ENCODE data around the gene KIAA1755.
"Not testable (repeated sequence)": the region's sequence is repeated elsewhere in the genome, so short reads cannot be mapped to it uniquely, and the experiment has no call there.

Gene KIAA1755

DNA sequence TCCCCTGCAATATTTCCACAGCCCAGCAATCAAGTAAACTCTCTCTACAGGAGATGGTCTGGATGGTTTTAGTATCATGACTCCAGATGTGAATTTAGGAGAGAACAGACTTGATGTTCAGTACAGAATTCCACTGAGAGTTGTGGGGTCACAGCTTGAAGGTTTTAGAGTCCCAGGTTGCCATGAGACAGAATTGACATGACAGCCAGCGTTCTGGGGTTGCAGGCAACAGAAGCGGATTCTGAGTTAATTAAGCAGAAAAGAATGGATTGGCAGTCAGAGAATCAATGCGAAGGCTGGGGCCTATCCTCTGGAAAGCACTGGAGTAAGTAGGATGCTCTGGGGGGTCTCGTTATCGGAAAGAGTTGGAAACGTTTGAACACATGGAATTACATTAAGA, 2.4 kb upstream of the KIAA1755 start:
- no peak for DNase-seq

DNA sequence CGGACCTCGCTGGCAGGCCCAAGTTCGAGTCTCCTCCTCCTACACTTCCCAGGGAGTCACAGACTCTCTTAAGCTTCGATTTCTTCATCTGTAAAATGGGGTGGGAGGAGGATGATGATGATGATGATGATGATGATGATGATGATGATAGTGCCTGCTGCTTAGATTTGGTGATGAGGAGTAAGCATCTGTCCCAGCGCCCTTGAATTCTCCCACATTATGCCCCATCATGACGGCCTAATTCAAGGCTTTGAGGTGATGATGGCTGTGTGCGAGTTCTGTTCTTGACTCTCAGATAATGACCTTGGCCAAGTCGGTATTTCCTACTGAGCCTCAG, 487 bp upstream of the KIAA1755 start:
- no peak for DNase-seq

- no peak for DNase-seq
These were observed 534 bp downstream of the KIAA1755 start for GRCh38 chr20:38260025-38260377.

DNA sequence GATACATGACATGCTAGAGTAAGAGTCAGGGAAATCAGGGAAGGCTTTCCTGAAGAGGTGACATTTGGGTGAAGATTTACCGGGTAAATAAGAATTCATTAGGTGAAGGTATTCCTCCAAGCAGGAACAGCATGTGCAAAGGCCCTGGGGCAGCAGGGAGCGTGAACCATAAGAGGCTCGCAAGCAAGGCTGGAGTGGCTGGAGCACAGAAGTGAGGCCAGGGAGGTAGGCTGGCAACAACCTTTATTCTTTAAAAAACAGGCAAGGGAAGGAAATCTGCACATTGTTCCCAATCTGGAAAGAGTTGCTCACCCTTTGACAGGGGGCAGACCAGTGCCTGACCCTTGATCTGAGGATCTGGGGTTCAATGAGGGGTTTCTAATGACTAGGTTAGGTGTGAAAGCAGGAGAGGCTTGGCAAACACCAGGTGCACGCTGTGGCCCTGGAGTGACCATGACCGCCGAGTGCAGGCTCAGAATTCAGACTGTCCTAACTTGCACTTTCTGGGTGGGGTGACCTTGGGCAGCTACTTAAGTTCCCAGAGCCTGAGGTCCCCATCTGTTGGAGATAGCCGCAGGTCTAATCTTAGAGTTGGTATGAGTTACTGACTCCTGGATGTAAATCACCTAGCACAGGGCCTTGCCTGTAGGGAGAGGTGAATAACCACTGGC, 1.9 kb downstream of the KIAA1755 start:
- DNase-seq, result no peak

DNA sequence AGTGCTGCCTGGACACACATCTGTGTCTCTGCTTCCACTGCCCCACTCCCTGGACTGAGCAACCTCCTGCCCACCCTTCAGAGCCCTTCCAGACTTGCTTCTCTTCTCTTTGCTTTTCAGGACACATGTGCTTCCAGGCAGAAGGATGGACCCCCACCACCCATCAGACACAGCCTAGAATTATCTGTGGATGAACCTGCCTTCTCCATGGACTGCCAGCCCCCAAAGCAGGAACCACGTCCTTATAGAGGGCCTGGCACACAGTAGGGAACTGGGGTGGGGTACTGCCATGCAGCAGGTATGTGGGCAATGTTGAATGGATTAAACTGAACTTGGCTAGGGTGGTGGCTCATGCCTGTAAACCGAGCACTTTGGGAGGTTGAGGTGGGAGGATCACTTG, 3.6 kb downstream of the KIAA1755 start:
- no peak for DNase-seq

DNA sequence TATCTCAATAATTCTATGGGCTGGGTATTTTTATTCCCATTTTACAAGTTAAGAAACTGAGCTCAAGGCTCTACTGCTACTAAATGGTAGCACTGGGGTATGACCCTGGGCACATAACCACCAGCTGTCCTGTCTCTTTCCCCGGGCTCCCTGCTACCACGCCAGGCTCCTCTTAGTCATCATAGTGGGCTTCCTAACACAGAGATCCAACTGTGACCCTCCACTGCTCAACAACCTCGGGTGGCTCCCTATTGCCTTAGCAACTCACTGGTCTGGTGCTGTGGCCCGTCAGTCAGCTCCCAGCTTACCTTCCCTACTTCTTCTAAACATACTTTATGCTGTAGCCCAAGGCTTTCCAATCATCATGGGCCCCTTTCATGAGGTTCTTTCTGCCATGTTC, 4.5 kb downstream of the KIAA1755 start:
- no peak for DNase-seq

- DNase-seq, result no peak
These were observed 5.1 kb downstream of the KIAA1755 start for GRCh38 chr20:38255393-38255792.

GRCh38 chr20:38254621-38255020, 5.9 kb downstream of the KIAA1755 start:
- not testable (repeated sequence) for DNase-seq

GRCh38 chr20:38253571-38253970, 7.0 kb downstream of the KIAA1755 start:
- no peak for DNase-seq

DNA sequence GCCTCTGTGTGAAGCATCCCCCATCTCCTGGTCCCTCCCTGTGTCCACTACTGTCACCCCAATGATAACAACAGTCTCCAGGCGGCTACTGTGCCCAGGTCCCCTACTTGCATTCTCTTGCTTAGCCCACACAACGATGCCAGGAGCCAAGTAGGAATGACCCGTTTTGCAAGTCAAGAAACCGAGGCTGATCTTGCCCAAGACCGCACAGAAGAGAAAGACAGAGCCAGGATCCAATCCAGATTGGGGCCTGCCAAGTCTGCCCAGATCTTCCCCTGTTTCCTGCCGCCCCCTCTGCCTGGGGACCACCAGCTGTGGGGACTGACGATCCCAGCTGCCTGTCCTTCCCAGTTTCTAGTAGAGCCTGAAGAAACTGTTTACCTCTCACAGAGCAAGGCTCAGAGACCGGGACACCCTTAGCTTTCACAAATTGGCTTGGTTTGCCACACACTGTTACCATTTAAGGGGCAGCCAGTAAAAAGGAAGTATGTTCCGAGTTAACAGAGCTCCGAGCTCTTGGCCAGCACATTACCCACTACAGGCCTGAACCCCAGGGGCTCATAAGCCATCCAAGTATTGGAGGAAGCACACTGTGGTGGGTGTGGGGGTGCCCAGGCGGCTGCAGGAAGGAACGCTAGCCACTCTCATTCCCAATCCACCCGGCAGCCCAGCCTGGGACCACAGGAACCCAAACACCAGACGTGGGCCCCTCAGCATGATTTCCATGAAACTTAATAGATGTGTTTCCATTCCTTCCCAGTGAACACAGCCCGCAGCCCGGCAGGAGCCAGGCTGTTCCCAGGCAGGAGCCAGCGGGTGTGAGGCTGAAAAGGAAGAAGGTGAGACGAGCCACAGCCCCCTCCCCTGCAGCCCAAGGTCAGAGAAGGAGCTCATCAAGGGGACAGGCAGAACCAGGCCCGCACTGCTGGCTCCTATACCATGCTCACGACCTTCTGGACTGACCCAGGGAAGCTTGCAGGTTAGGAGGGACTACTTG, 7.9 kb downstream of the KIAA1755 start:
- no peak for DNase-seq

DNA sequence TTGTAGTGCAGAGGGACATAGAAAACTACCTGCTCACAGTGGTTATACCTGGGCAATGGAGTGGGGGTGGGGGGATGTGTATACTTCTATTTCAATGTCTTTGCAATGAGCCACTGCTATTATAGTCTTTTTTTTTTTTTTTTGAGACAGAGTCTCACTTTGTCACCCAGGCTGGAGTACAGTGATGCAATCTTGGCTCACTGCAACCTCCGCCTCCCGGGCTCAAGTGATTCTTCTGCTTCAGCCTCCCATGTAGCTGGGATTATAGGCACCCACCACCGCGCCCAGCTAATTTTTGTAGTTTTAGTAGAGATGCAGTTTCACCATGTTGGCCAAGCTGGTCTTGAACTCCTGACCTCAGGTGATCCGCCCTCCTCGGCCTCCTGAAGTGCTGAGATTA, 9.1 kb downstream of the KIAA1755 start:
- not testable (repeated sequence) for DNase-seq

- DNase-seq, result no peak
These were observed 9.9 kb downstream of the KIAA1755 start for GRCh38 chr20:38250609-38251008.

DNA sequence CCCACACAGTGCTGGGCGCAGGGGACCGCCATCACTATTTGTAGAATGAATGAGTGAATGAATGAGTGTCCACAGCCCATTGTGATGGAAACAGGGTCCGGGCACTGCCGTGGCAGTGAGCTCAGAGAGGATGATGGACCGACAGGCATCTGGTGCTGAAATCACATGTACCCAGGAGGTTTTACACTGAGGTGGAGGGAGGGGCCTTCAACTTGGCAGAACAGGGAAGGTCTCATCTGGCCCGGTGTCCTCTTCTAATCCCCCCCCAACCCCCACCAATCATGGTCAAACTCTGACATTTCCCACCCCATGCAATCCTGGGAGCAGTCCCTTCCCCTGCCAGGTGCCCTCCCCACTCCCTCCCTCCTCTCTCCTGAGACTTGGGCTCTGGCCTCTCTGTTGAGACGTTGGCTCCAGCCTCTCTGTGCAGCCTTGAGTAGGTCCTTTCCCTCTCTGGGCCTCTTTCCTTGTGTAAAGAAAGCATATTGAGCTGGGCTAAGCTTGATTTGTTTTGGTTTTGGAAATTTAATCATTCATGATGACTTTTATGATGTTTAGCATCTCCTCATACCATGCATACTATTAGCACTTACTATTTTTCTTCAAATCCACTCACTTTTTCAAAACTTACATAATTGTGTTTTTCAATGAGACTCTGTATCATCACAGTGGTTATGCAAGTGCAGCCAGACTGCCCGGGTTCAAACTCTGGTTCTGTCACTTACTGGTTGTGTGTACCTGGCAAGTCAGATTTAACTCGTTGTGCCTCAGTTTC, 10.8 kb downstream of the KIAA1755 start:
- DNase-seq, result no peak

DNA sequence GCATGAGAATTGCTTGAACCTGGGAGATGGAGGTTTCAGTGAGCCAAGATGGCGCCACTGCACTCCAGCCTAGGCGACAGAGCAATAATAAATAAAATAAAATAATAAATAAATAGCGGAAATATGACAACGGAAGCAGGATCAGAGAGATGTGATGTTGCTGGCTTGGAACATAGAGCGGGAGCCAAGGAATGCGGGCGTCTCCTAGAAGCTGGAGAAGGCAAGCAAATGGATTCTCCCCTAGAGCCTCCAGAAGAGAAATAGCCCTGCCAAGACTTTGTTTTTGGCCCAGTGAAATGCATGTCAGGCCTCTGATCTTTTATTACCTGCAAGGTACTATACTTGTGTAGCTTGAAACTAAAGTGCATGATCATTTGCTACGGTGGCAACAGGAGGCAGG, 12.4 kb downstream of the KIAA1755 start:
- DNase-seq, result no peak

- not testable (repeated sequence) for DNase-seq
These were observed 12.8 kb downstream of the KIAA1755 start for GRCh38 chr20:38247725-38248124.

DNA sequence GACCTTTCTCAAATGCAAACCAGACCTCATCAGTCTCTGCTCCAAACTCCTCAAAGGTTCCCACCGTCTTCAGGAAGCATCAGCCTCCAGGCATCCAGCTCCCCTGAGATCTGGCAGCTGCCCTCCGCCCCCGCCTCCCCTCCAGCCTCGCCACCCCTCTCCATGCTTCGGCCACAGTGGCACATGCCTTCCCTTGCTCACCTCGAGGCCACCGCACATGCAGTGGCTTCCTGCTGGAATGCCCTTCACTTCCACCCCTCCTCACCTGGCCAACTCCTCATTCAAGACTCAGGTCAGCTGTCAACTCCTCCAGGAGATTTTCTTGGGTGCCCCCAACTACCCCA, 13.4 kb downstream of the KIAA1755 start:
- no peak for DNase-seq

DNA sequence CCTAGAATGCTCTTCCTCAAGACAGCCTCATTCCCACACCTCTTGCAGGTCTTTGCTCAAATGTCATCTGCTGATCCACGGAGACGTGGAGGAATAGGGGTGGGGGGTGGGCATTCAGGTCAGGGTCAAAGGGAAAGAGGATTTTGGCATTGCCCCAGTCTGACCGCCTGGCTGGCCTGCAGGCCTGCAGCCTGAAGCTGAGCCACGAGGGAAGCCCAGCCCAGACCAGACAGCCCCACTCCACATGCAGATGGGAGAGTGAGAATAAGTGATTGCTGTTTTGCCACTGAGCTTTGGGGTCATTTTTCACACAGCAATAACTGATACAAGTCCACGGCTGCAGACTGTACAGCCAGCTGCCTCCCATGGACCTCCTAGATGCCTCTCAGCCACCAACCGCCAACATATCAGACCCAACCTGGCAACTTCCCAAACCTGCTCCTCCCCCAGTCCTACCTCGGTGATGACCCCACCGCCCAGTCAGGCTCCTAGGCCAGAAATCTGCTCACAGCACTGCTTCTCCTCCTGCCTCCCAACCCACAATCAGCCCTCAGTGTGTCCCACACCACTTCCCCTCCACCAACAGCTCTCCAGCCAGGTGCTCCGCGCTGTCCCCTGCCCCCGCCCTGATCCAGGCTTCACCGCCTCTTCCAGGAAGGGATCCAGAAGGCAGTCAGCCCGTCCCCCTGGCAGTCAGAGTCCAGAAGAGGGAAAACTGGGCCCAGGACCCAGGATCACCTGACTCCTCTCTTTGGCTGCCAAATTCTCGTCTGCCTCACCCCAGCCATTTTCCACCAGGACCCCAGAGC, 14.0 kb downstream of the KIAA1755 start:
- no peak for DNase-seq

DNA sequence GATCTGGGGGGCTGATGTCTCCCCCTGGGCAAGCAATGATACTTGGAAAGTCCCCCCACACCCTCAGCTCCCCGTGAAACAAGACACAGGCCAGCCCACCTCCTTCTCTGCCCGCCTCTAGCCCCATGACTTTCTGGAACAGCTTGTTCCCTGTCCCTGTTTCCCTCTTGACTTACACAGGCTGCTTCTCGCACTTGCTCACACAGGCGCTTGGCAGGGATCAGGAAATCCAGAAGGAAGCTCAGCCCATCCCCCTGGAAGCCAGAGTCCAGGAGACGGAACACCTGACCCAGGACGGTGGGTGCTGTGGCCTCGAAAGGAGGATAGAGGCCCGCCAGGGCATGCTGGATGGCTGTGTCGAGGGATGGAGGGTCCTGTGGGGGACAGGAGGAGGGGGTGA, 14.8 kb downstream of the KIAA1755 start:
- DNase-seq, result no peak

DNA sequence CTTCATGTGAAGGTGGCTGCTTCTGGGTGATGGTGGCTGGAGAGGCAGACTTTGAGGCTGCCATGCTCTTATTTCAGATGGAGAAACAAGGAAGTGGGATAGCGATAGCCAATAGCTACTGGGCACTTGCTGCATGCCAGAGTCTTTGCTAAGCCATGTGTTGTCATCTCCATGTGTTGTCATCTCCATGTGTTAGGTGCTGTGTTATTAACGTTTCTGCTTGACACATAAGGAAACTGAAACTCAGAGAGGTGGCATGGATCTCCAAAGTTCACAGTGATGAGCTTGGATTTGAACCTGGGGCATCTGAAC, 16.9 kb downstream of the KIAA1755 start:
- no peak for DNase-seq

- DNase-seq, result no peak
These were observed 17.5 kb downstream of the KIAA1755 start for GRCh38 chr20:38242848-38243708.

DNA sequence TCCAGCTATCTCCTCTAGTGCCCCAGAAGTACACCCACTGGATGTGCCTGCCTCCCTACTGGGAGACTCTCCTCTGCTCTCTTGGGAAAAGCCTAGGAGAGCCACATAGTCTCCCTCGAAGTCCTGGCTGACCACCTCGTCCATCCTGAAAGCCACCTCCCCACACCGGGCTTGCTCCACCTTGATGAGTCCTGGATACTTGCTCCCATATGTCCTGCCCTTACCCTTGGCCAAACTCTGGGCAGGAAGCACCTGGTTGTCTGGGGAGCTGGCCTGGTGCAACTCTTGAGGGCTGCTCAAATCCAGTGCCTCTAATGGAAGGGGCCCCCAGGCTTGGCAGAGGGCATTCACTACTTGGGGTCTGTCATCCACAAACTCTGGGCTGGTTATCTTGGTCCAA, 19.3 kb downstream of the KIAA1755 start:
- no peak for DNase-seq

GRCh38 chr20:38239441-38239840, 21.1 kb downstream of the KIAA1755 start:
- no peak for DNase-seq
